Spleen (tissue), 11 donors: Measurements from ENCODE around the gene TRPT1. TPM values are rescaled to one million over a fixed set of nuclear protein-coding genes. Genes with fewer than 3 reads are reported as not detected.

Experiments used
- DNase-seq: peaks from one replicate; pipeline ENCODE4 v3.0.0-alpha.2; 2020
- H3K27ac ChIP-seq, 8 donors: fragments of 200-600 bp; sonication (generic) in 7 of 8; 1 replicate in 4 of 8; 2 replicates in 4 of 8; pipeline versions ENCODE4 v1.5.0 to v1.8.0; 2016 to 2021; ENCODE audit warnings: inconsistent platforms in 4 of 8, mild to moderate bottlenecking in 4 of 8, moderate library complexity in 1 of 8
- H3K27me3 ChIP-seq, 7 donors: fragments of 200-600 bp; sonication (generic) in 6 of 7; replicated peaks in 1 of 7; 1 replicate in 4 of 7; 2 replicates in 3 of 7; pipeline versions ENCODE4 v1.5.0 to v1.8.0; 2016 to 2021; ENCODE audit warnings: inconsistent platforms in 3 of 7, mild to moderate bottlenecking in 1 of 7
- H3K36me3 ChIP-seq, 6 donors: fragments of 200-600 bp; sonication (generic) in 5 of 6; 1 replicate in 4 of 6; 2 replicates in 2 of 6; pipeline versions ENCODE4 v1.5.0 to v1.8.0; 2016 to 2021; ENCODE audit warnings: inconsistent platforms in 2 of 6
- H3K4me1 ChIP-seq, 6 donors: fragments of 200-600 bp; sonication (generic) in 5 of 6; 1 replicate in 3 of 6; 2 replicates in 3 of 6; pipeline versions ENCODE4 v1.5.0 to v1.8.0; 2016 to 2021; ENCODE audit warnings: inconsistent platforms in 3 of 6
- H3K4me3 ChIP-seq, 8 donors: fragments of 200-600 bp; sonication (generic) in 7 of 8; 1 replicate in 4 of 8; 2 replicates in 4 of 8; pipeline versions ENCODE4 v1.5.0 to v1.8.0; 2016 to 2021; ENCODE audit warnings: inconsistent platforms in 4 of 8, mild to moderate bottlenecking in 4 of 8, moderate library complexity in 2 of 8
- H3K9me3 ChIP-seq, 8 donors: fragments of 200-600 bp; sonication (generic) in 7 of 8; 1 replicate in 4 of 8; 2 replicates in 4 of 8; pipeline versions ENCODE4 v1.5.0 to v1.8.0; 2016 to 2021; ENCODE audit warnings: inconsistent platforms in 4 of 8
- POLR2A ChIP-seq, 3 donors: fragments of 450-650 bp; IDR thresholded peaks; one replicate each; pipeline ENCODE4 v1.5.1; 2017; ENCODE audit warnings: antibody characterized with exemption in 3 of 3, mild to moderate bottlenecking in 1 of 3
- POLR2AphosphoS5 ChIP-seq, 3 donors: sonication (generic); formaldehyde crosslinking; IDR thresholded peaks; one replicate each; pipeline ENCODE4 v1.5.1; 2017; ENCODE audit warnings: antibody characterized with exemption in 3 of 3
- WGBS, 5 donors: extraction: QIAGEN DNeasy Blood & Tissue Kit in 3 of 5; methylation state at CpG; one replicate each; pipeline versions ENCODE4 v1.1.5 to v1.1.7; 2013 to 2018; 5-methylcytosine and 5-hydroxymethylcytosine counted together
- intact Hi-C: fragments of 100-400 bp; cut with DNase I; formaldehyde crosslinking; loops from one replicate; pipeline ENCODE4 v1.15.0; 2023; ENCODE audit warnings: low total_unique reads
- polyA plus RNA-seq, 3 donors: library from polyadenylated mRNA; stranded (reverse); fragments of 200-250 nt; gene quantifications; one replicate each; pipeline ENCODE4 v1.2.1, GENCODE V29; 2013
- total RNA-seq, 7 donors: library from RNA; depleted of rRNA in 3 of 7; stranded (reverse); fragments of >200 nt in 3 of 7; fragmentation: NEBNext Ultra II Directional in 4 of 7; extraction: Animal tissue kit (Norgen Biotek cat#: 25700) in 4 of 7; gene quantifications; one replicate each; pipeline versions ENCODE4 v1.1.0 to v1.2.1, GENCODE V29; 2016 to 2021
- TF ChIP-seq, protein P1 (sequence below), 11 experiments: fragments of 200-600 bp in 7 of 11; fragments of 450-650 bp in 4 of 11; sonication (generic) in 4 of 11; IDR thresholded peaks in 8 of 11; conservative IDR thresholded peaks in 3 of 11; 1 replicate in 7 of 11; 2 replicates in 4 of 11; pipeline versions ENCODE4 v1.4.0 to v1.8.0; 2016 to 2021; ENCODE audit warnings: antibody characterized with exemption in 11 of 11, inconsistent platforms in 4 of 11, mild to moderate bottlenecking in 1 of 11
- donor health status: healthy with polysubstance abuse.
- donor health status: DM: no; HTN: no; CAD: no; lungs with moderate emphysema.
- donor health status: DM: no; HTN: no; CAD: no.
- donor health status: Bipolar disorder and iron deficiency.
- donor health status: healthy.
- donor health status: DM: no; HTN: no; CAD: no.
- donor health status: DM: yes; HTN: yes; CAD: no.

Gene TRPT1
- total and polyA plus RNA-seq, 10 donors = 34.2 to 74.0 (median 46.4) TPM

DNA sequence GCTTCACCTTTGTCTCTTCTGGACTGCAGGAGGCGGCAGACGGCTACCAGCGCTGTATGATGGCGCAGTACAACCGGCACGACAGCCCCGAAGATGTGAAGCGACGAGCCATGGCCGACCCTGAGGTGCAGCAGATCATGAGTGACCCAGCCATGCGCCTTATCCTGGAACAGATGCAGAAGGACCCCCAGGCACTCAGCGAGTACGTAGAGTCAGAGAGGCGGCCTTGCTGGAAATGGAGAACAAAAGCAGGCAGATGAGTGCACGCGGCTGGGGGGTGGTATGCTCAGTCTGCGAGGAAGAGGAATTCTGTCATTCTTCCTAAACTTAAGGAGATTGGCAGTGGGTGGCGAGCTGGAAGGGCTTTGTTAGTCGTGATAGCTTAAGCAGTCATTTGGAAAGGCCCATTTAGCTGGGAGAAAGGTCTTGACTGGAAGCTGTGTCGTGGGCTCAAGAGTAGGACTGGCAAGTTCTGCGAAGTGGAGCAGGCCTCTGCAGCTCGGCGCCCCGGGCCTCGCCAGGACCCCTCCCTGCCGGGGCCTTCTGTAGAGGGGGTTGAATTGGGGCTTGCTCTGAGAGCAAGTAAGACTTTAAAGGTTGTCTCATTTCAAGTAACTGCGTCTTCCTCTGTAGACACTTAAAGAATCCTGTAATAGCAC lies 22.4 kb downstream of the TRPT1 start:
- Histone ChIP-seq H3K9me3 (no peaks in the 10 kb centered on the region), H3K4me3 (no peak overlapping the region), H3K36me3 (peaks cover 0 to 66% (median 56%) of the 10 kb centered on the region in 6 donors), H3K4me1 (peaks cover 28 to 50% (median 42%) of the 10 kb centered on the region in 6 donors), H3K27ac (peak overlapping the region in 1 of 8 donors; percentile 99), H3K27me3 (no peaks in the 10 kb centered on the region)
- intact Hi-C loops = loop anchor here (5.0 kb wide), 1 partner anchor 99 kb away; the partner anchor contains the start of gene CATSPERZ
- no peak for DNase-seq
- no peak for TF ChIP-seq POLR2A (IDR thresholded peaks at IDR 0.05)
- TF ChIP-seq, protein P1, sequence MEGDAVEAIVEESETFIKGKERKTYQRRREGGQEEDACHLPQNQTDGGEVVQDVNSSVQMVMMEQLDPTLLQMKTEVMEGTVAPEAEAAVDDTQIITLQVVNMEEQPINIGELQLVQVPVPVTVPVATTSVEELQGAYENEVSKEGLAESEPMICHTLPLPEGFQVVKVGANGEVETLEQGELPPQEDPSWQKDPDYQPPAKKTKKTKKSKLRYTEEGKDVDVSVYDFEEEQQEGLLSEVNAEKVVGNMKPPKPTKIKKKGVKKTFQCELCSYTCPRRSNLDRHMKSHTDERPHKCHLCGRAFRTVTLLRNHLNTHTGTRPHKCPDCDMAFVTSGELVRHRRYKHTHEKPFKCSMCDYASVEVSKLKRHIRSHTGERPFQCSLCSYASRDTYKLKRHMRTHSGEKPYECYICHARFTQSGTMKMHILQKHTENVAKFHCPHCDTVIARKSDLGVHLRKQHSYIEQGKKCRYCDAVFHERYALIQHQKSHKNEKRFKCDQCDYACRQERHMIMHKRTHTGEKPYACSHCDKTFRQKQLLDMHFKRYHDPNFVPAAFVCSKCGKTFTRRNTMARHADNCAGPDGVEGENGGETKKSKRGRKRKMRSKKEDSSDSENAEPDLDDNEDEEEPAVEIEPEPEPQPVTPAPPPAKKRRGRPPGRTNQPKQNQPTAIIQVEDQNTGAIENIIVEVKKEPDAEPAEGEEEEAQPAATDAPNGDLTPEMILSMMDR (IDR thresholded peaks at IDR 0.05 in 8 of 11, conservative IDR thresholded peaks at IDR 0.05 in 3 of 11) = no peak
- TF ChIP-seq POLR2AphosphoS5 (IDR thresholded peaks at IDR 0.05) = peak in 1 of 3 donors; percentile 32
- 93 to 96% (median 93%) methylated on average over 27 of the region's 27 CpGs for WGBS, 5 donors

DNA sequence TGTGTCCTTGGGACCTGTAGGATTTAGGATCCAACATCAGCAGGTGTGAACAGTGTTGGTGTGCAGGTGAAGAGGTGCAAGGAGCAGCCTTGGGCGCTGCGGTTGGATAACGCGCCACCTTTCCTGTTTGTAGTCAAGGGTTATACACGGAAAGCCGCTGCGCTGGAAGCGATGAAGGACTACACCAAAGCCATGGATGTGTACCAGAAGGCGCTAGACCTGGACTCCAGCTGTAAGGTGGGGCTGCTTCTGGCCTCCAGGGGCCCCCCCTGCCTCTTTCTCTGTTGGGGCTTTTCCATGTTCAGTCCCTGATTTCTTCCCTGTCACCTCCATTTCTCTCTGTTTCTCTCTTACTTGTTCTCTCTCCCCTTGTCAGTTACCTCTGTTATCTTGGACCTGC lies 23.0 kb downstream of the TRPT1 start:
- intact Hi-C loops = loop anchor here (5.0 kb wide), 1 partner anchor 99 kb away; the partner anchor contains the start of gene CATSPERZ
- 88 to 96% (median 94%) methylated on average over 9 of the region's 9 CpGs for WGBS, 5 donors
- Histone ChIP-seq H3K4me1 (peaks cover 22 to 44% (median 36%) of the 10 kb centered on the region in 6 donors), H3K9me3 (no peaks in the 10 kb centered on the region), H3K36me3 (peaks cover 0 to 66% (median 62%) of the 10 kb centered on the region in 6 donors), H3K4me3 (no peak overlapping the region), H3K27ac (no peak overlapping the region), H3K27me3 (no peaks in the 10 kb centered on the region)
- TF ChIP-seq POLR2AphosphoS5 (IDR thresholded peaks at IDR 0.05) = no peak
- TF ChIP-seq, protein P1 (IDR thresholded peaks at IDR 0.05 in 8 of 11, conservative IDR thresholded peaks at IDR 0.05 in 3 of 11) = no peak
- TF ChIP-seq POLR2A (IDR thresholded peaks at IDR 0.05) = no peak
- DNase-seq = no peak

DNA sequence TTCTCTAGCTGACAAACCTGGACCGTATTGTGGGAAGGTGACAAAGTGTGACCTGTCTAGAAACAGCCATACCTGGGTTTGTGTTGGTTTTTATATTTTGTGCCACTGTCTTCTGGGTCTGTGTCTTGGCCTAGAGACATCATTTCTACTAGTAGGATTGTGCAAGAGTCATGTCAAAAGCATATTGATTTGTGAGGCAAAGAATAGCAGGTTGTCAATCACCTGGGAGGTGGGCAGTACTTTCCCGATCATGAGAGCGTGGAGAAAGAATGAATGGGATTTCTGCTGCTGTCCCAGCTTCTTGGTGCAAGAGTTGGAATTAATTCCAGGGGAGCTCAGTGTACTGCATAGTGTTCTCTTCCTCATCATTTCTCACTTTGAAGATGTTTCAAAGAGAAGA lies 24.4 kb downstream of the TRPT1 start:
- peaks cover 21 to 30% (median 27%) of the 10 kb centered on the region in 6 donors for H3K4me1 ChIP-seq
- WGBS, 5 donors = 77 to 96% (median 86%) methylated on average over 3 of the region's 3 CpGs
- no peak for DNase-seq
- no peak overlapping the region for H3K4me3 ChIP-seq
- intact Hi-C loops = loop anchor here (5.0 kb wide), 1 partner anchor 101 kb away; the partner anchor contains the start of gene CATSPERZ
- no peaks in the 10 kb centered on the region for H3K9me3 ChIP-seq
- TF ChIP-seq POLR2A (IDR thresholded peaks at IDR 0.05) = no peak
- TF ChIP-seq POLR2AphosphoS5 (IDR thresholded peaks at IDR 0.05) = no peak
- TF ChIP-seq, protein P1 (IDR thresholded peaks at IDR 0.05 in 8 of 11, conservative IDR thresholded peaks at IDR 0.05 in 3 of 11) = no peak
- H3K36me3 ChIP-seq = peaks cover 0 to 80% (median 76%) of the 10 kb centered on the region in 6 donors
- H3K27ac ChIP-seq = no peak overlapping the region
- H3K27me3 ChIP-seq = no peaks in the 10 kb centered on the region

DNA sequence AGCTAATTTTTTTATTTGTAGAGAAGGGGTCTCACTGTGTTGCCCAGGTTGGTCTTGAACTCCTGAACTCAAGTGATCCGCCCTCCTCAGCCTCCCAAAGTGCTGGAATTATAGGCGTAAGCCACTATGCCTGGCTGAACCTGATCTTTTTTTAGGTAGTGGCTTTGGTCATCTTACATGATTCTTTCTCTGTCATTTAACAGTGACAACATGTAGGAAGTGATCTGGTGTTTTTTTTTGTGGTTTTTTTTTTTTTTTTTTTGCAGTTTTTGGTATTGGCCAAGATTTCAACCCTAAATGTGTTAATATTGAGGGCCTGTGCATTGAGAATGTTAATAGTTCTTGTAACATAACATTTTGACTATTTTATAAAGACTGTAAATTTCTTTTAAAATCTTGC lies 27.5 kb downstream of the TRPT1 start:
- intact Hi-C loops = no loop called here
- Histone ChIP-seq H3K4me1 (no peaks in the 10 kb centered on the region), H3K27ac (peak overlapping the region in 2 of 8 donors; percentile 11 to 15), H3K4me3 (no peak overlapping the region), H3K36me3 (peaks cover 6 to 100% (median 98%) of the 10 kb centered on the region in 6 donors), H3K27me3 (no peaks in the 10 kb centered on the region), H3K9me3 (no peaks in the 10 kb centered on the region)
- no peak for DNase-seq
- 87 to 91% (median 90%) methylated on average over 2 of the region's 2 CpGs for WGBS, 5 donors
- TF ChIP-seq POLR2AphosphoS5 (IDR thresholded peaks at IDR 0.05) (no peak), POLR2A (IDR thresholded peaks at IDR 0.05) (no peak)
- TF ChIP-seq, protein P1 (IDR thresholded peaks at IDR 0.05 in 8 of 11, conservative IDR thresholded peaks at IDR 0.05 in 3 of 11) = no peak
